HG03135 (cell line): Measurements from ENCODE around the gene RAB11FIP3.

Experiments
- ATAC-seq: cut with Tn5 transposase; IDR thresholded peaks from one replicate; pipeline ENCODE4 v1.9.1; 2021; ENCODE audit warnings: mild to moderate bottlenecking, moderate library complexity; ENCODE audit not compliant: unreplicated experiment

Gene RAB11FIP3

DNA sequence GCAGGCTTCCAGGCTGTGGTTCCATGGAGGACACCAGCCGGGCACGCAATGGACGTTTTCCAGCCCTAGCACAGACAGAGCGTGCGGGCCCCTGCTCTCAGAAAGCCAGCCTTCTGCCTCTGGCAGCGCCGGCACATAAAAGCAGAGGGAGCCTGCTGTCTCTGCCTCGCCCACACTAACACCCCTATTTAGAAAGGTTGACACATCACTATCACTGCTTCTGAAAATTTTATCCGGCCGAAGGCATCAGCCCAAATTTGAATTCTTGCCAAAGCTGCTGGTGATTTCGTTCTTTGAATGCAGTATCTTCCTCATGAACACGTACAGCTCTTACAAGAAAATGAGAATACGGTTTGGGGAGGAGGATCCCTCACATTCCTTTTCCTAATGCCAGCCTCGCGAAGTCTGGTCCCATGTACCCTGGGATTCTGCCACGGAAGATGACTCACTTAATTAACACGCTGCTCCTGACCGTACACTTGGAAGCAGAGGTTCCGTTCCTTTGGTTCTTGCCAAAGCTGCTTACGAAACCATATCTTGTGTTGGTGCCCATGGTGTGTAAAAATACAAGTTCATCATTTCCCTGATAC, 1.3 kb upstream of the RAB11FIP3 start:
- ATAC-seq = no peak

DNA sequence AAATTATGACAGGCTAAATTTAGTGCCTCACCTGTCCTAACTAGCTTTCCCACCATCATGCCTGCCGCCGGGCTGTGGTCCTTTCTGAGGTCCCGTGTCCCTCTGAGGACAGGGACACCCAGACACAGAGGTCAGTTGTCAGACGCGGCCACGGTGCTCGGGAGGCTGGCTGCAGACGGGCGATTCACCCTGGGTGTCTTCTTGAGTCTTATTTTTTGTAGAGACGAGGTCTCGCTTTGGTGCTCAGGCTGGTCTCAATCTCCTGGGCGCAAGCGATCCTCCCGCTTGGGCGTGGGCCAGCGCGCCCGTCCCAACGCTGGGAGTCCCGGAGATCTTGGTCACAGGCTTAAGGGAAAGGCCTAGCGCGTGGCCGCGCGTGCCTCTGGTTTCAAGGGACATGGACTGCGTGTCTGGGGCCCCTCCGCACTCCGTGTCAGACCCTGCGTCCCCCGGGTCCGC, 797 bp upstream of the RAB11FIP3 start:
- ATAC-seq = no peak

DNA sequence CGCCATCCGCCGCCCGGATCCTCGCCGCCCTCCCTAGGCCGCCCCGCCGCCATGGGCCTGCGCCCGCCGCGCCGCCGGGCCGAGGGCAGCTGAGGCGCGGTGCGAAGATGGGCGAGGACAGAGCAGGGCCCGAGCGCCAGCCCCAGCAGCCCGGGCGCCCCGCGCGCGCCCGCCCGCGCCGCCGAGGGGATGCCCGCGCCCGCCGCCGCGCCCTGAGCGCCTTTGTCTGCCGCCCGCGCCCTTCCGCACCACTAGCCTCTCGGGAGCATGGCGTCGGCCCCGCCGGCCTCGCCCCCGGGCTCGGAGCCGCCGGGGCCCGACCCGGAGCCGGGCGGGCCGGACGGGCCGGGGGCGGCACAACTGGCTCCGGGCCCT, 278 bp downstream of the RAB11FIP3 start:
- peak; percentile 33 for ATAC-seq

DNA sequence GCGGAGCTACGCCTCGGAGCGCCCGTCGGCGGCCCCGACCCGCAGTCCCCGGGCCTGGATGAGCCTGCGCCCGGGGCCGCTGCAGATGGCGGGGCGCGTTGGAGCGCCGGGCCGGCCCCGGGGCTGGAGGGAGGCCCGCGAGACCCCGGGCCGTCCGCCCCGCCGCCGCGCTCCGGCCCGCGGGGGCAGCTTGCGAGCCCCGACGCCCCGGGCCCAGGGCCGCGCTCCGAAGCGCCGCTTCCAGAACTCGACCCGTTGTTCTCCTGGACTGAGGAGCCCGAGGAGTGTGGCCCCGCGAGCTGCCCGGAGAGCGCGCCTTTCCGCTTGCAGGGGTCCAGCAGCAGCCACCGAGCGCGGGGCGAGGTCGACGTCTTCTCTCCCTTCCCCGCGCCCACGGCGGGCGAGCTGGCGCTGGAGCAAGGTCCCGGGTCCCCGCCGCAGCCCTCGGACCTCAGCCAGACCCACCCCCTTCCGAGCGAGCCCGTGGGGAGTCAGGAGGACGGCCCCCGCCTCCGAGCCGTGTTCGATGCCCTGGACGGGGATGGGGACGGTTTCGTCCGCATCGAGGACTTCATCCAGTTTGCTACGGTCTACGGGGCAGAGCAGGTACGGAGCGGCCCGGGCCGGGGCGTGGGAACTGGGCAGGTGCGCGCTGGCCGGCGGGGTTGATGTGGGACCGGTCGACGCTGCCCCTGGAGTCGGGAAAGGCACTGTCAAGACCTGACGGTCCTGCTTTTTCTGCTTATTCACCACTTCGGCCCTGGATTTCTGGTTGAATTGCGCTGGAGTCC, 861 bp downstream of the RAB11FIP3 start:
- ATAC-seq = peak; percentile 24

DNA sequence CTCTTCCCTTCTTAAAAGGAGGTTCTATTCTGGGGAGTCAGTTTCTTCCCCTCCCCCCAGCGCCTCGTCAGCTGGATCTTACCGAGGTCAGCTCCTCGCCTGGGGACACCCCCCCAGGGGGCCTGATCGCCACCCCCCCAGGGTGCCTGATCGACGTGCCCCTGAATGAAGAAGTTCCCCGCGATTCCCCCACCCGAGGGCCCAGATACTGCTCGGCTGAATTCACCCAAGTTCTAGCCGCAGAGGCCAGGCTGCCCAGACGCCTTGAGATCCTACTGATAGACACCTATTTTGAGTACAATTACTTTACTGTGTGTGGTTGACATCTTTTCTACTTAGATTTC, 1.4 kb downstream of the RAB11FIP3 start:
- ATAC-seq = no peak

DNA sequence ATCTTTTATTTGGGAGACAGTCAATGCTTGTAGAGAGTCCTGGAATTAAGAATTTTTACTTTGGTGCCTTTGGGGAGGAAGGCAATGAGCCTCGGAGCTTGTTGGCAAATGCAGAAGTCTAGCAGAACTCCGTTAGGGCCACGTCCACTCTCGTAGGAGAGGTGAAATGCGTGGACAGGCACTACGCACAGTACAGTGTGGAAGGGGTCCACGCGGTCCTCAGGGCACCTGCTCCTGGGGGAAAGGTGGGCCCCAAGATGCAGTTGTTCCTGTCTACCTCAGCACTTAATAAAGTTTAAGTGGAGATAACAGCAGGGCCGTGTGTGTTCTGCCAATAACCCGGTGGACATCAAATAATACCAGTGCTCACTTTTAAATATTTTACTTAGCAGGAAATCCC, 1.8 kb downstream of the RAB11FIP3 start:
- ATAC-seq = no peak

DNA sequence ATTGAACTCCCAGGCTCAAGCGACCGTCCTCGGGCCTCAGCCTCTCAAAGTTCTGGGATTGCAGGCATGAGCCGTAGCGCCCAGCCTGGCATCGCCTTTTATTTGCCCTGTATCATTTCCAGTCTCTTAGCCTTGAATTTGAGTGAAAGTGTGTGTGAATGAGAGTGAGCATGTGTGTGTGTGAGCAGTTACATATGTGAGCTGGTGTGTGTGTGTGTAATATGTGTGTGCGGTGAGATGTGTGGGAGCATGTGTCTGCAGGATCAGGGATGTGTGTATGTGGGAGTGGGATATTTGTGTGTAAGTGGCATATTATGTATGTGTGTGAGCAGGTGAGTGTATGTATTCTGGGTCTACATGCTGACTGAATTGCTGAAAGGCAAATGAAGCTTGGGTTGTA, 5.5 kb downstream of the RAB11FIP3 start:
- no peak for ATAC-seq

DNA sequence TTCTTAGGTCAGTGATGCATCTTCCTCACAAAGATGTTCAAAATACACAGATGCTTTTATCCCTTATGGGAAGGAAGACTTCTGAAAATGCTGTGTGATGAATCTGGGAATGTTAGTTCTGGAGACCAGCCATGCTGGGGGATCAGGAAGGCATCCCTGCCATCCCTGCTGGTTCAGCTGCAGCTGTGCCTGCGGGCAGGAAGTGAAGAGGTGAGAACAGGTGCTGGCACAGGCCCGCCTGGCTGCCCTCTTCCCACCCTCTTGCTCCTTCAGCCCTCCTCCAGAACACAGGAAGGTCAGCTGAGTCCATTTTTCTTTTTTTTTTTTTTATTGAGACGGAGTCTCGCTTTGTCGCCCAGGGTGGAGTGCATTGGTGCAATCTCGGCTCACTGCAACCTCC, 15.2 kb downstream of the RAB11FIP3 start:
- ATAC-seq = no peak

DNA sequence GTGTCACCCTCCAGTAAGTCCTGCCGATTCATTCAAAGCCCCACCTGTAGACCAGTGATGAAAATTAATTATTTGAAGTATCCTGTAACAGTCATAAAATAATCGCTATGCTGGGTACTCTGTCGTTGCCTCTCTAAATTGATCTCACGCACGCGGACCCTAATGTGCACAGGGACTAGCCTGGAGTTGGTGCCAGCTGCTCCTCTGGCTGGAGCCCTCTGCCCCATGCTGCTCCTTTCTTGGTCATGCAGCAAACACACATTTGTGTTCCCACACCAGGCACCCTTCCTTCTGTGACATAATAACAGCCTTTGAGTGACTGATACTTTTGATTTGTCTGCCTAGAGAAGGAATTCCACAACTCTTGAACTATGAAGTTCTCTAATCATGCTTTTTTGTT, 16.0 kb downstream of the RAB11FIP3 start:
- ATAC-seq = no peak

DNA sequence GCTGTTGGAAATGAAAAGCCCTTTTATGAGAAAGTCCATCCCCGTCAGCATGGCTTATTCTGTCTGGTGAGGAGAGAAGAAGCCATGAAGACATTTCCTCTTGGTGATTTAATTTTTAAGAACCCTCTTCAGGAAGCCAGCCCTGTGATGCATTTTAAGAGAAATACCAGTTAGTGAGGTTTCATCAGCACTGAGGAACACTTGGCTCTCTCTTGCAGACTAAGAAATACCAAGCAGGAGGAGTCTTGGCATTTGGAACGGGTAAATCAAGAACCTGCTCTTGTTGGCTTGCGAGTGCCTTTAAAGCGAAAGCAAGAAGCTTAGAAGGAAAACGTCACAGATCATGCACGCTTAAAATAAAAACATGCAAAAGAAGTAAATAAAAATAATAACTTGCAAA, 17.5 kb downstream of the RAB11FIP3 start:
- no peak for ATAC-seq

DNA sequence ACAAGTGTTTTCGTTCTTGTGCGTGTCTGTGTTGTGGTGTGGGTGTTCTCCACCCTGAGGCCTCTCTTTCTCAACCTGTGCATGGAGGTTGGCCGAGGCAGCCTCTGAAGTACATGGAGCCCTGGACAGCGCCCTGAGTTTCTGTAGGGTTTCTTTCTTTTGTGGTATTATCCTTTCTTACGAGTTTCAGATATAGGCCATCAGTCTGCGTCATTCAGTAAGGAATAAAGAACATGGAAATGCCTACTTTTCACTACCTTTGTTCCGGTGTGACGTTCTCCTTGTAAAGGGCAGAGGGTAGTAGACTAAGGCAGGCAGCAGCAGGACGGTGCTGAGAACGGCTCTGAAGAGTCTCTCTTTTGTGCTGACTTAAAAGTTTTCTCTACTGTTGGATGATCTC, 18.6 kb downstream of the RAB11FIP3 start:
- ATAC-seq = no peak

DNA sequence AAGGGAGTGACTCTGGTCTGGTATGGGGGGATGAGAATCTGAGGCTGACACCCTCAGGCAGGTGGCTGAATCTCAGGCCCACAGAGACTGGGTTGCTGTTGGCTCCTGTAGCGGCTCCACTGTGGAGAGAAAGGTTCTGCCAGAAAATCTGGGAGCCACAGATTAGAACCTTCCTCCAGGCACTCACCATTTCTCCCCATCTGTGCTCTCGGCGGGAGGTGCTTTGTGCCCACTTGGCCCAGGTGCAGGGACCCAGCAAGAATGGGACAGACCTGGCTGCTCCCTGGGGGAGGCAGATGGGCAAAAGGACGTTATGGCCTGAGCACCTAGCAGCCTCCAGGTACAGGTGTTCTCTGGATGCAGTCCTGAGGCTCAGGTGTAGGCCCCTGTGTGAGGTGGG, 20.1 kb downstream of the RAB11FIP3 start:
- ATAC-seq = no peak

DNA sequence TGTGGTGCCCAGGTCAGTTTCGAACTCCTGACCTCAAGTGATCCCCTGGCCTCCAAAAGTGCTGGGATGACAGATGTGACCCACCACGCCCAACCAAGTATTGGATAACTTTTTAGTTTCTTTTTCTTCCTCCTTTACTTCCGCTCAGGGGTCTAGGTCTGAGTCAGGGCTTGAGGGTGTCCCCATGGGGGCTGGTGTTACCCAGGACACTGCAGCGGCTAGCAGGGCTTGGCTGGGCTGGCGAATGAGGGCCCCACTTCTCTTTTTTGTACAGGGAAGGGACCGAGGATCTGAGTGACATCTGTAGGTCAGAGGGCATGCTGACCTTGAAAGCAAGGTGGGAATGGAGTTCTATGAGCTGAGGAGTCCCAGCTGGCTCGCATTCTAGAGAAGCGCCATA, 24.9 kb downstream of the RAB11FIP3 start:
- no peak for ATAC-seq

DNA sequence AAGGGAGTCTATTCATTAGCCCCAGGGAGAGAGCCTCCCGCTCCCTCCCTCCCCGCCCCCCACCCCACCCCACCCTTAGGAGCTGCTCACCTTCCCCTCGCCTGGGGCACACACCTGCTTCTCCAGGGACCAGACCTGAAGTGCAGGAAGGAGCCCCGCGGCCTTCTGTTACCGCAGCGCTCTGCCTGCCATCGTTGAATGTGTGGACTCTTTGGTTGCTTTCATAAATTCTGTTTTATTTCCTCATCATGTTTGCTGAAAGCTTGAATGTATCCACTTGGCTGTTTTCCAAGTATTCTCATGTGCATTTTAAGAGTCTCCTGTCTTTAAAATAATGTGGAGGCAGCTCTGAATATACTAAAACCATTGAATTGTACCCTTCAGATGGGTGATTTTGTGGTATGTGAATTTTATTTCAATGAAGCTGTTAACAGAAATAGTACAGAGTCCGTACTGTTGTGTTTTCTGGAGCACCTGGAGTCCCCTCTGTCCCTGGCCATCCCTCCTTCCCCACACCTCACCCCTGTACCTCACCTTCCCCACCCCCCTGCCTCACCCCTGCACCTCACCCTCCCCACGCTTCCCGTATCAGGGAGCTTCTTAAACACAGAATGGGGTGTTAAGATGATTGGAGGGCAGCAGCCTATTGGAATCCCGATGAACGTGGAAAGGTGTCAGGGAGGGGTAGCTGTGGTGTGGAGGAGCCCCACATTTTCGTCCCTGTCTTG, 25.5 kb downstream of the RAB11FIP3 start:
- no peak for ATAC-seq

DNA sequence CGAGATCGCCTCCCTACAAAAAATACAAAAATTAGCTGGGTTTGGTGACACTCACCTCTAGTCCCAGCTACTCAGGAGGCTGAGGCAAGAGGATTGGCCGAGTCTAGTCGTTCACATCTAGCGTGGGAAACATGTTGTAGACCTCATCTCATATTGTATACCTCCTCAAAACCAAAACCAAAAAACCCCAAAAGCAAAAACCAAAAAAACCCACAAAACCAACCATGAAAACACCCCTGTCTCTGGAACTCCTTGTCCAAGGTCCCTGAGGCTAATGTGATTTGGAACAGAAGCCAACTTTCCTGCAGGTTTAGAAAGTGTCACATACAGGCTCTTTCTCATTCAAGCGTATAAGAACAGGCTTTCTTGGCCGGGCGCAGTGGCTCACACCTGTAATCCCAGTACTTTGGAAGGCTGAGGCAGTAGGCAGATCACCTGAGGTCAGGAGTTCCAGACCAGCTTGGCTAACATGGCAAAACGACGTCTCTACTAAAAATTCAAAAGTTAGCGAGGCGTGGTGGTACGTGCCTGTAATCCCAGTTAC, 29.0 kb downstream of the RAB11FIP3 start:
- no peak for ATAC-seq

DNA sequence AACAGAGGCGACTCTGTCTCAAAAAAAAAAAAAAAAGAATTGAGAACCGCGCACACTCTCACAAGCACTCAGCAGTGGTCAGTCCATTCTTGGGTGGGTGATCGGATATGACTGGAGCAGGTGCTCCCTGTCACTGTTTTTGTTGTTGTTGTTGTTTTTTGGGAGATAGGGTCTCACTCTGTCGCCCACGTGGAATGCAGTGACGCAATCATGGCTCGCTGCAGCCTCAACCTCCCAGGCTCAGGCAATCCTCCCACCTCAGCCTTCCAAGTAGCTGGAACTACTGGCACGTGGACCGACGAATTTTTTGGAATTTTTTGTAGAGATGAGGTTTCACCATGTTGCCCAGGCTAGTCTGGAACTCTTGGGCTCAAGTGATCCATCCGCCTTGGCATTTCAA, 30.0 kb downstream of the RAB11FIP3 start:
- ATAC-seq = no peak

DNA sequence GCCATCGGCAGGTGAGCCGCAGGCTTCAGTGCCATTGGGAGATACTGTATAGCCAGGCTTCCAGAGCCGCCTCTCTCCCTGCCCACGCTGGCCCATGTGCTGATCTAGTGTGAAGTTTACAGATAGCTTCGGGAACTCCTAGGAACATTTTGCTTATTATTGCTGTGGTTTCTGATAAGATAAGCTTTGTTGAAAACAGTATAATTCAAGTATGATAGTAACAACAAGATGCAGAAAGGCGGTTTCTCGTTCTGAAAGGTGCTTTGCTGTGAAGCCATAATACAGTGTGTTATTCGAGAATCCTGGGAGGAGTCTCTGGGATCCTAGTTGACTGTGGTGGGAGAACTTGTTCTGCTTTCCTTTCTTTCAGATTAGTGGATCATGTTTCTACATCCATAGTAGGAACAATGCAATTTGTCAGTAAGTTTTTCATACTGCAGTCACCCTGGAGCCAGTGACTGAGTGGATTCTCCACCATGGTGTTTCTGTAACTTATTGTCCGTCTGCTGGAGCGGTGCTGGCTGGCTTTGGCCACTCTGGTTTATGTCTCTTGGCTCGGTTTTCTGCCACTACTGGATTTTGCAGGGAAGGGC, 31.5 kb downstream of the RAB11FIP3 start:
- ATAC-seq = no peak

DNA sequence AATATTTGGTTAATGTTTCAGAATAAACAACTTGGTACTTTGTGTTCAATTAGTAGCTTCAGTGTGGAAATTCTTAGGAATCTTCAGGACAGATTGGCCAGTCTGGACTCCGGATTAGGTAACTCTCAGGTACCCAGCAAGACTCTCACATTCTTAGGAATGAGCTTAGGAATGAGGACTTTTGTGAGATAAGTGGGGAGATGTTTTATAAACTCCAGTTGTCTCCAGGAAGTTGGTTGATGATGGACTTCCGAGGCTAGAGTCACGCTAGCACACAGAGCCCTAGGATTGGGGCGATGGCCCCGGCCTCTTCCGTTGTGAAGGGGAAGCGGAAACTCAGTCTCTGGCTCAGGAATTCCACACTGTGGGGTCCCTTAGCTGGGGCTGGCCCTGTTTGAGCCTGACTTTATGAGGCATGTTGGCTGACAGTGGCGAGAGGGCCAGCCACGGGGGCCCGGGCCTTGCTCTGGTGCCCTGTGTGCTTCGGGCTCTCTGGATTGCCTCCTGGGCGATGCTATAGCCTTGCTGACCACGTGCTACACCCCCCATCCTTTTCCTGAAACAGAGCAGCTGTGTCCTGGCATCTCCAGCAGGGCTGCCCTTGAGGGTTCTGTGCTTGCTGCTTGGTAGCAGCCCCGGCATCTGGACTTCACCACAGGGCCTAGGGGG, 32.4 kb downstream of the RAB11FIP3 start:
- no peak for ATAC-seq

DNA sequence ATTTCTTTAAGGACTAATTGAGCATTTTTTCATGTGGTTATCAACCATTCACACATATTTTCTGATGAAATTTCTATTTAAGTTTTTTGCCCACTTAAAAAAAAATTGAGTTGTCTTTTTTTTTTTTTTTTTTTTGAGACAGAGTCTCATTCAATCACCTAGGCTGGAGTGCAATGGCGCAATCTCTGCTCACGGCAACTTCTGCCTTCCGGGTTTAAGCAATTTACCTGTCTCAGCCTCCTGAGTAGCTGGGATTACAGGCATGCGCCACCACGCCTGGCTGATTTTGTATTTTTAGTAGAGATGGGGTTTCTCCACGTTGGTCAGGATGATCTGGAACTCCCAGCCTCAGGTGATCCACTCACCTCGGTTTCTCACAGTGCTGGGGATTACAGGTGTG, 34.3 kb downstream of the RAB11FIP3 start:
- ATAC-seq = no peak

DNA sequence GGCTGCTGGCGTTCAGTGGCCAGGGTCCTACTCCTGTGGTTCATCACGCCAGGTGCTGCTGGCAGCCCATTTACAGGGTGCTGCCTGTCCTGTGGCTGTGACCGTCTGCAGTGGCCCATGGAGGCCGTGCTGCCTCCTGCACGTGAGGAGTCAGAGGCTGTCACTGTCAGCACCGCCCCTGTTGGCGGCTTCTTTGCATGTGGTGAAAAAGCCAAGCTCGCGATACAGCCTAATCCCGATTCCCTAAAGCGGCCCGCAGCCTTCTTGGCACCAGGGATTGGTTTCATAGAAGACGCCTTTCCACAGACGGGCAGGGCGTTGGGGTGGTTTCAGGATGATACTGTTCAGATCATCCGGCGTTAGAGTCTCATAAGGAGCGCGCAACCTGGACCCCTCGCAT, 35.3 kb downstream of the RAB11FIP3 start:
- ATAC-seq = no peak

DNA sequence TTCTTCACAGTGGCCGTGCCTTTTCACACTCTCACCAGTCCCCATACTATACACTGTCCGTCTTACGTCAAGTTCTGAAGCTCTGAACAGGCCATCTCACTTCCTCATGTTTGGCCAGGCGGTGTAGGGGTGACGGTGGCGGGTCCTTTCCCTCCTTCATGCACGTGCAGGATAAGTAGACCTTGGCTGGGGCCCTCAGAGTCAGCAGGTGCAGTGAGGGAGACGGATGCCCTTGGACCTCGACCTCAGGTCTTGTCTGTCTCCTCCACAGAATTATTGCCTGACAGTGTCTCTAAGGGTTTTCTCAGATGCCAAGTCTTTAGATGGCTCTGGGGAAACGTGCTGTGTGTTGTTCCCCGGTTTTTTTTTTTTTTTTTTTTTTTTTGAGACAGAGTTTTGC, 37.6 kb downstream of the RAB11FIP3 start:
- ATAC-seq = no peak
